H1 (cell line): ENCODE data around the gene GALNT9.

ENCODE experiments used
- CHD2 ChIP-seq: IDR thresholded peaks from 2 replicates; pipeline ENCODE4 v1.6.1; 2012; ENCODE audit warnings: low read length, improper control_type of control experiment
- EGR1 ChIP-seq: IDR thresholded peaks from 2 replicates; pipeline ENCODE4 v1.6.1; 2011; ENCODE audit warnings: low read depth, low read length, borderline replicate concordance
- EP300 ChIP-seq, 2 experiments: IDR thresholded peaks; 1 replicate in 1 of 2; 2 replicates in 1 of 2; pipeline ENCODE4 v1.6.1; 2011 to 2012; ENCODE audit warnings: low read depth in 2 of 2, low read length in 2 of 2, mild to moderate bottlenecking in 2 of 2, borderline replicate concordance in 1 of 2, inconsistent platforms in 1 of 2, moderate library complexity in 1 of 2
- POLR2A ChIP-seq, 2 experiments: IDR thresholded peaks; 1 replicate in 1 of 2; 2 replicates in 1 of 2; pipeline ENCODE4 v1.6.1; 2011; ENCODE audit warnings: low read depth in 2 of 2, low read length in 2 of 2, mild to moderate bottlenecking in 2 of 2; ENCODE audit errors: control extremely low read depth in 1 of 2
- TF ChIP-seq, protein P1 (sequence below), 3 experiments: IDR thresholded peaks; 1 replicate in 2 of 3; 2 replicates in 1 of 3; pipeline versions ENCODE4 v1.5.1 to v1.6.1; 2011; ENCODE audit warnings: low read length in 3 of 3, mild to moderate bottlenecking in 3 of 3, inconsistent platforms in 2 of 3, low read depth in 1 of 3, moderate library complexity in 1 of 3; ENCODE audit not compliant: insufficient read depth in 1 of 3; ENCODE audit errors: control extremely low read depth in 1 of 3
- TF ChIP-seq, protein P2 (sequence below): IDR thresholded peaks from 2 replicates; pipeline ENCODE4 v1.6.1; 2011; ENCODE audit warnings: low read length, improper control_type of control experiment

DNA sequence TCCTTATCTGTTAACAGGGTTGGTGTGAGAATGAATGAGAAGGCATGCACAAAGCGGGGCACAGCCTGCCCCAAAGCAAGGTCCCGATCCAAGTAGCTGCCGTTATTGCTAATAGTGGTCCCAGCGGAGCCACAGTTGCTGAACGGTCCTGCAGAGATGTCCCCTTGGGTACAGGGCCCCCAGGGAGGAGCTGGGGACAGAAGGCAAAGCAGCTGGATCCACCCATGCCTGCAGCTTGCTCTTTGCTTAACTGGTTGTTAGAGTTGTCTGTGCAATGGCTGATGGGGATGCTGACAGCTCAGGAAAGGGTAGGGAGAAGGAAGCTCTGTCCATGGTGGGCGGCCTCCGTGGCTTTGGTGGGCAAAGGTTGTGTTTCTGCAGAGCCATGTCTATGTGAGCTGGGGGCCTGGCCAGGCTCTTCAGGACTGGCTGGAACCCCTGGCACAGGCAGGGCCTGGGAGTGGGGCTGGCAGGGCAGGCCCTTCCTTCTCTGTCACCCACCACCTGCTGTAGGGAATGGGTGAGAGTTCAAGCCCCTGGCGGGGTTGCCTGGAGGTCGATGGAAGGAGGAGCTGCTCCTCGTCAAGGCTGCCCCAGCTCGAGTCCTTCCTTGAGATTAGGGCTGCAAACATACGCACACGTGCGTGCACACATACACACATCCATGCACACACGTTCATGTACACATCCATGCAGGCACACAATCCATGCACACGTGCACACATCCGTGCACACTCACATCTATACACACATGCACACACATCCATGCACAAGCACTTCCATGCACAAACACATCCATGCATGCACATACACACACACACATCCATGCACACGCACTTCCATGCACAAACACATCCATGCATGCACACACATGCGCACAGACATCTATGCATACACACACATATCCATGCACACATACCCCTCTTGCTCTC, 149.7 kb downstream of the GALNT9 start:
- no peak for TF ChIP-seq EP300 (IDR thresholded peaks at IDR 0.05; ENCODE audit: borderline replicate concordance in 1 of 2, low read depth in 2 of 2, low read length in 2 of 2)
- TF ChIP-seq, protein P1, sequence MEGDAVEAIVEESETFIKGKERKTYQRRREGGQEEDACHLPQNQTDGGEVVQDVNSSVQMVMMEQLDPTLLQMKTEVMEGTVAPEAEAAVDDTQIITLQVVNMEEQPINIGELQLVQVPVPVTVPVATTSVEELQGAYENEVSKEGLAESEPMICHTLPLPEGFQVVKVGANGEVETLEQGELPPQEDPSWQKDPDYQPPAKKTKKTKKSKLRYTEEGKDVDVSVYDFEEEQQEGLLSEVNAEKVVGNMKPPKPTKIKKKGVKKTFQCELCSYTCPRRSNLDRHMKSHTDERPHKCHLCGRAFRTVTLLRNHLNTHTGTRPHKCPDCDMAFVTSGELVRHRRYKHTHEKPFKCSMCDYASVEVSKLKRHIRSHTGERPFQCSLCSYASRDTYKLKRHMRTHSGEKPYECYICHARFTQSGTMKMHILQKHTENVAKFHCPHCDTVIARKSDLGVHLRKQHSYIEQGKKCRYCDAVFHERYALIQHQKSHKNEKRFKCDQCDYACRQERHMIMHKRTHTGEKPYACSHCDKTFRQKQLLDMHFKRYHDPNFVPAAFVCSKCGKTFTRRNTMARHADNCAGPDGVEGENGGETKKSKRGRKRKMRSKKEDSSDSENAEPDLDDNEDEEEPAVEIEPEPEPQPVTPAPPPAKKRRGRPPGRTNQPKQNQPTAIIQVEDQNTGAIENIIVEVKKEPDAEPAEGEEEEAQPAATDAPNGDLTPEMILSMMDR (IDR thresholded peaks at IDR 0.05; ENCODE audit: control extremely low read depth in 1 of 3, insufficient read depth in 1 of 3, low read depth in 1 of 3, low read length in 3 of 3): no peak
- TF ChIP-seq, protein P2, sequence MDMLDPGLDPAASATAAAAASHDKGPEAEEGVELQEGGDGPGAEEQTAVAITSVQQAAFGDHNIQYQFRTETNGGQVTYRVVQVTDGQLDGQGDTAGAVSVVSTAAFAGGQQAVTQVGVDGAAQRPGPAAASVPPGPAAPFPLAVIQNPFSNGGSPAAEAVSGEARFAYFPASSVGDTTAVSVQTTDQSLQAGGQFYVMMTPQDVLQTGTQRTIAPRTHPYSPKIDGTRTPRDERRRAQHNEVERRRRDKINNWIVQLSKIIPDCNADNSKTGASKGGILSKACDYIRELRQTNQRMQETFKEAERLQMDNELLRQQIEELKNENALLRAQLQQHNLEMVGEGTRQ: no peak
- TF ChIP-seq CHD2: no peak
- no peak for TF ChIP-seq EGR1
- TF ChIP-seq POLR2A (IDR thresholded peaks at IDR 0.05; ENCODE audit: control extremely low read depth in 1 of 2, low read depth in 2 of 2, low read length in 2 of 2): no peak
